ENCODE results near the gene PRR19.

- TF ChIP-seq, protein P1, sequence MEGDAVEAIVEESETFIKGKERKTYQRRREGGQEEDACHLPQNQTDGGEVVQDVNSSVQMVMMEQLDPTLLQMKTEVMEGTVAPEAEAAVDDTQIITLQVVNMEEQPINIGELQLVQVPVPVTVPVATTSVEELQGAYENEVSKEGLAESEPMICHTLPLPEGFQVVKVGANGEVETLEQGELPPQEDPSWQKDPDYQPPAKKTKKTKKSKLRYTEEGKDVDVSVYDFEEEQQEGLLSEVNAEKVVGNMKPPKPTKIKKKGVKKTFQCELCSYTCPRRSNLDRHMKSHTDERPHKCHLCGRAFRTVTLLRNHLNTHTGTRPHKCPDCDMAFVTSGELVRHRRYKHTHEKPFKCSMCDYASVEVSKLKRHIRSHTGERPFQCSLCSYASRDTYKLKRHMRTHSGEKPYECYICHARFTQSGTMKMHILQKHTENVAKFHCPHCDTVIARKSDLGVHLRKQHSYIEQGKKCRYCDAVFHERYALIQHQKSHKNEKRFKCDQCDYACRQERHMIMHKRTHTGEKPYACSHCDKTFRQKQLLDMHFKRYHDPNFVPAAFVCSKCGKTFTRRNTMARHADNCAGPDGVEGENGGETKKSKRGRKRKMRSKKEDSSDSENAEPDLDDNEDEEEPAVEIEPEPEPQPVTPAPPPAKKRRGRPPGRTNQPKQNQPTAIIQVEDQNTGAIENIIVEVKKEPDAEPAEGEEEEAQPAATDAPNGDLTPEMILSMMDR (conservative IDR thresholded peaks at IDR 0.05; ENCODE audit: low read depth, low read length), result no peak
- TF ChIP-seq EZH2 (IDR thresholded peaks at IDR 0.05; ENCODE audit: borderline replicate concordance, low read depth, low read length, poor library complexity, severe bottlenecking), result no peak
Observed at GRCh38 chr19:42254089-42254849, 47.7 kb upstream of the PRR19 start.
